HG02852 (cell line): ENCODE measurements around the gene PDCD6IP.
"Not testable (repeated sequence)": the region's sequence is repeated elsewhere in the genome, so short reads cannot be mapped to it uniquely, and the experiment has no call there.

Source experiments
- ATAC-seq: cut with Tn5 transposase; IDR thresholded peaks from one replicate; pipeline ENCODE4 v1.9.1; 2021; ENCODE audit warnings: mild to moderate bottlenecking, moderate library complexity; ENCODE audit not compliant: unreplicated experiment

PDCD6IP gene

DNA sequence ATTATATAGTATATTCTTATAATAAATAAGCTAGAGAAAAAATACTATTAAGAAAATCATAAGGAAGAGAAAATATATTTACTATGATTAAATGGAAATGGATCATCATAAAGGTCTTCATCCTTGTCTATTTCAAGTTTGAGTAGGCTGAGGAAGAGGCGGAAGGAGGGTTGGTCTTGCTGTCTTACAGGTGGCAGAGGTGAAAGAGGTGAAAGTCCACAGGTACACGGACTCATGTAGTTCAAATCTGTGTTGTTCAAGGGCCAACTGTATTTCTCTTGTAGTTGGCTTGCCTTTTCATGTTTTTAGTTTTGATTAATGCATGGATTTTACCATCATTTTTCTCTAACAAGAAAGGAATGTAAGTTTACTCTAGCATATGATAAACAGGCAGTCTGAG is 41.7 kb downstream of the PDCD6IP start:
- no peak for ATAC-seq

GRCh38 chr3:33848624-33849347 is 50.4 kb downstream of the PDCD6IP start:
- ATAC-seq, result no peak

- not testable (repeated sequence) for ATAC-seq
These were observed 52.2 kb downstream of the PDCD6IP start for GRCh38 chr3:33850599-33850998.

GRCh38 chr3:33855407-33855806 is 57.0 kb downstream of the PDCD6IP start:
- ATAC-seq, result not testable (repeated sequence)

DNA sequence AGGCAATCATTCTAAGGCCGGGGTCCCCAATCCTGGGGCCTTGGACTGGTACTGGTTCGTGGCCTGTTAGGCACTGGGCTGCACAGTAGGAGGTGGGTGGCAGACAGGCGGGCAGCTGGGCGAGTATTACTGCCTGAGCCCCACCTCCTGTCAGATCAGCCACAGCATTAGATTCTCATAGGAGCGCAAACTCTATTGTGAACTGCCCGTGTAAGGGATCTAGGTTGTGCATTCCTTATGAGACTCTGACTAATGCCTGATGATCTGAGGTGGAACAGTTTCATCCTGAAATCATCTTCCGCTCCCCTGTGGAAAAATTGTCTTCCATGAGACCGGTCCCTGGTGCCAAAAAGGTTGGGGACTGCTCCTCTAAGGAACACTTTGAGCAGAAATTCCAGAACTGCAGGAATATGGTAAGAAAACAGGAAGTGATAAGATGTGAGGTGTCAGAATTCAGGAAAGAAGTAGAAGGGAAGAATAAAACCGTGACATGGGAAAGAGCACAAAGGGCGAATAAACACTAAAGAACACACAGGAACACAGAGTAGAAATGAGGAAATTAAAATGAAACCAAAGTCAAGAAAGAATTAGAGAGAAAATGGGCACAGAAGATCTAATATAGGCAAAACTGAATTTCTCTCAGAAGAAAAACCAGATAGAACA is 57.6 kb downstream of the PDCD6IP start:
- no peak for ATAC-seq

DNA sequence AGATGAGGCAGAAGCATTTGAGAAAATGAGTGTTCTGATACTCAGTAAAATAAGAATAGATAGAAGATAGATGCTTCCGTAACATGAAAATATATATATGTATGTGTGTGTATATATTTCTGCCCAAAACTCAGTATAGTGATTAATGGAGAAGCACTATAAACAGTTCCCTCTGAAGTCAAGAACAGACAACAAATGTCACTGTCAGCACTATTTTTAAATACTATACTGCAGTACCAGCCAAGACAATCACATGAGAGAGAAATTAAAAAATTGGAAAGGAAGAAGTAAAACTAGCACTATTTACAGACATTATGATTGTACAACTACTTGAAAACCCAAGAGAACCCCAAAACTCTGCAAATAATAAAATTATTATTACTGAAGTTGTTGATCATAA is 59.3 kb downstream of the PDCD6IP start:
- ATAC-seq, result not testable (repeated sequence)

DNA sequence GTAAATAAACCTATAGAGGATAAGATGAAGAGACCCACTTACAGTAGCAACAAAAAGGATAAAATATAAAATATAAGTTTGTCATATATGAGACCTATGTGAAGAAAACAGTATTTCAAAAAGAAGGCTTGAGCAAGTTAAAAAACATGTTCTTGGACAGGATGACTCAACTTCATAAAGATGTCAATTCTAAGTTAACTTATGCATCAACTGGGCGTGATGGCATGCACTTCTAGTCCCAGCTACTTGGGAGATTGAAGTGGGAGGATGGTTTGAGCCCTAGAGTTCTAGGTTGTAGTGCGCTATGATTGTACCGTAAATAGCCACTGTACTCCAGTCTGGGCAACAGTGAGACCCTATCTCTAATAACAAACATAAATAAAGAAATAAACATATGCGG is 59.7 kb downstream of the PDCD6IP start:
- no peak for ATAC-seq

DNA sequence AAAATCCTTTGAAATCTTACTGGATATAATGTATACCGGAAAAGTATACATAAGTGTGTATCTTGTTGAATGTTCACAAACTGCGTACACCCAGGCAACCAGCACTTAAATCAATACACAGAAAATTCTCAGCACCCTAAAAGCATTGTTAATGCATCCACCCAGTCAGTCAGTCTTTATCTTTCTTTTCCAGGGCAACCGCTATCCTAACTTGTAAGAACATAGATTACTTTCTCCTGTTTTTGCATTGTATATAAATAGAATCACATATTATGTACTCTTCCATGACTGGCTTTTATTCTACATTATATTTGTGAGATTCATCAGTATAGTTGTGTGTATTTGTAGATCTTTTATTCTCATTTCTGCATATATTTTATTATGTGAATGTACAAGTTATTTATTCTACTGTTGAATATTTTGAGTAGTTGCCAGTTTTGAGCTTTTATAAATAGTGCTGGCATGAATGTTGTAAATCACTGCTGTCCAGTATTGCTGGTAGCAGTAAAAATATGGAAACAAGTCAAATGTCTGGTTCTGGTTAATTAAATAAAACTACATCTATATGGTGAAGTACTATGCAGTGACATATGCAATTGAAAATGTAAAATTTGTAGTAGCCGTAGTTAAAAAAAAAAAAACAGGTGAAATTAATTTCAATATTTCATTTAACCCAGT is 62.1 kb downstream of the PDCD6IP start:
- no peak for ATAC-seq

DNA sequence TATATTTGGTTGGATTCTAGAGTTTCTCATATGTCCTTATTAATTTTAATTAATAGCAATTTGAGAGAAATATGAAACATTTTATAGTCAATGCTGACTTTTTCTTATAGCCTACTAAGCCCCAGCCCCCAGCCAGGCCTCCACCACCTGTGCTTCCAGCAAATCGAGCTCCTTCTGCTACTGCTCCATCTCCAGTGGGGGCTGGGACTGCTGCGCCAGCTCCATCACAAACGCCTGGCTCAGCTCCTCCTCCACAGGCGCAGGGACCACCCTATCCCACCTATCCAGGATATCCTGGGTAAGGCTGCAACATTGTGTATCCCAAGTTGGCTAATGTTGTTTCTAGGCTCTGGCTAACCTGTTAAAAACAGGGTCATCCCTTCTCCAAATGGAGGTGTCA is 66.7 kb downstream of the PDCD6IP start:
- ATAC-seq, result no peak

- ATAC-seq, result no peak
These were observed 69.9 kb downstream of the PDCD6IP start for GRCh38 chr3:33868309-33868708.

DNA sequence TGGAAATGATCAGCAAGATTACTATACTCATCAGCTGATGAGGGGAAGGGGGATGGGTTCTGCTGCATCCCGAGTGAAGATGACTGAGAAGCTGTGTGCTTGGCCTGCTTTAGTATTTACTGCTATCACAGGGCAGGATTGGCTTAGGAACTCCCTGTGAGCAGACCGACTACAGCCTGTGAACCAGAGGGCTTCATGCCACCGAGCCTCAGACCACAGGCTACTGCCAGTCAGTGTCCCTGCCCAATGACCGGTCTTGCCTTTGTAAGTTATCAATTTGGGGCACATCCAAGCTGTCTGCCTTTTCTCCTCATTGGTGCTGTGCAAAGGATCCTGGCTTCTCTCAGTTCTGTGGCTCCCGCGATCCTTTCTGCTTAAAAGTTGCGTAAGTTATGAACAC is 71.5 kb downstream of the PDCD6IP start:
- ATAC-seq, result no peak

- no peak for ATAC-seq
These were observed 76.4 kb downstream of the PDCD6IP start for GRCh38 chr3:33874815-33875214.

- no peak for ATAC-seq
These were observed 77.2 kb downstream of the PDCD6IP start for GRCh38 chr3:33875680-33876079.

DNA sequence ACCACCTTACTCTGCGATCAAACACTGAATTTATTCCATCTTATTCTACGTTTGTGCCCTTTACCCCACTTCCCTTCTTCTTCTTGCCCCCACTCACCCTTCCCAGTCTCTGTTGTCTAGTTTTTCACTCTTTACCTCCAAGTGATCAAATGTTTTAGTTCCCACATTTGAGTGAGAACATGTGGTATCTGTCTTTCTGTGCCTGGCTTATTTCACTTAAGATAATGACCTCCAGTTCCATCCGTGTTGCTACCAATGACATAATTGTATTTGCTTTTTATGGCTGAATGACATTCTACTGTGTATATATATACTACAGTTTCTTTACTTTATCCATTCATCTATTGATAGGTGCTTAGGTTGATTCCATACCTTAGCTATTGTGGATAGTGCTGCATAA is 78.8 kb downstream of the PDCD6IP start:
- ATAC-seq, result no peak

DNA sequence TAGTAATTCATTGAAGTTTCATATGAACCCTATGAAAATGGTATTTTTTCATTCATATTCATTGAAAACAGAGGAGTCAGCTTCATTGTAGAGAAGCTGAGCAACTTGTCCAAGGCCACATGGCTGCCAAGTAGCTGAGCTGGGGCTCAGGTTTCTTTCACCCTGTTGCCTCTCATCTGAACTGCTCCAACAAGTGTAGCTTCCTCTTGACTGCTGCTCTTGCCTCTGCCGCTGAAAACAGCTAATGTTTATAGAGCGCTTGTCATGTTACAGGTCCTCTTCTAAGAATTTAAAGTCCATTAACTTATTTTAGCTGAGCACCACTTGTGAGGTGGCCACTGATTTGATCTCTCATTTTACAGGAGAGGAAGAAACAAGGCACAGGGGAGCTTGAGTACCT is 81.1 kb downstream of the PDCD6IP start:
- no peak for ATAC-seq

- no peak for ATAC-seq
These were observed 83.0 kb downstream of the PDCD6IP start for GRCh38 chr3:33881156-33882064.

- no peak for ATAC-seq
These were observed 83.9 kb downstream of the PDCD6IP start for GRCh38 chr3:33882296-33882695.

DNA sequence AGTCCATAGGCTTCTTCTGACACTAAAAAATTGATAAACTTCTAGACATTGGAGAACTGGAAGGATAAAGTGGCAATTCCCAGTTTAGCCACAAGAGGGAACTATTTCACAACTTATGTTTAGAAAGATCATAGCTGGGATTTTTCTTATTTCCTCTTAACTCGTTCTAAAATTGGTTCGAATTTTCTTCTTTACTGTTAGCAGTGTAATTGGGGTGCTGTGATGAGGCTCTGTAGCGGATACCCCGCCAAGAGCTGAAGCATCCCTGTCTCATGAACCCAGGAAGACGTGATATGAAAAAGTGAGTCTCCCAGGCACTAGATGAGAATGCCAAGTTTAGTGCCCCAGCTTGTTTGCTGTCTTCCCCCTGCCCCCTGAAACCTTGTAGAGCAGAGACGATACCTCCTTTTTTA is 85.1 kb downstream of the PDCD6IP start:
- ATAC-seq, result no peak

DNA sequence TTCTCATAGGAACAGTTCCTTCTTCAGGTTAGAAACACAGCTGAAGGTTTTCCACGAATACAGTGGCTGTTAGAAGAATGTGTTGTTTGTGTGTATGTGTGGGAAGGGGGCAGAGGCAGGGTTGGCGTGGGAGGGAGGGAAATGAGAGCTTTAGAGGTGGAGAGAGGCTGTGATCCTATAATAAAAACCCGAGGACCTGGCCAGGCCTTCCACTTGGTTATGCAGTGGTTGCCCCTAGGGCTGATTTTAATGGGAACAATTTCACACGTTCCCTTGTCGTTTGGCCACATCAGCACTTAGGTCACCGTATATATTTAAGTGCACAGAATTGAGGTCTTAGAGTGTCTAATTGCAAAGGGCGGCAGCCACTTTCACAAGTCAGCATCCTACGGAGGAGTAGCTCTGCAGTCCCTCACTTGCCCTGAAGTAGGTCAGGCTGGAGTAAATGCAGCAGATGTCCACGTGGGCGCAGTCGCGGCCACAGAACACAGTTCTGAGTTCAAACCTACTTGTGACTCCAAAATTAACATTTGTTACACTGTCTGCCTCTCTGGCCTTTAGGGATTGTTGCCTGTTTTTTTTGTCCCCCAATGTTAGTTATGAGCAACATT is 85.6 kb downstream of the PDCD6IP start:
- no peak for ATAC-seq

DNA sequence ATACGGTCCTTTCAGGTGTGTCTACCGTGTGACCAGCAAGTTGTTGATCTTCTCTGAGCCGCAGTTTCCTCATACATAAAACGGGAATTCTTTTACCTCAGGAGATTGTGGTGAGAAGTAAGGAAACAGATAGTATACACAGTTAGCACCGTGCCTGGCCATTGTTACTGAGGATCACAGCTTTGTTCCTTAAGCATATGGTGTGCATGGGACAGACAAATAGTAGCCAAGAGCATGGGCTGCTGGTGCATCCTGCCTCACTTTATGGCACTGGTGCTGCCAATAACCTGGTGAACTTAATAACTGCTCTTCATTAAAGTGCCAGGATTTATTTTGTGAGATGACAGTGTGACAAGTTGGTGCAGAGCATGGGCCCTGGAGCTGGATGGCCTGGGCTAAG is 86.3 kb downstream of the PDCD6IP start:
- ATAC-seq, result no peak

GRCh38 chr3:33885496-33885895 is 87.1 kb downstream of the PDCD6IP start:
- no peak for ATAC-seq
